ENCODE data around the gene PRR7.
A peak's percentile ranks its signal among the peaks of the same experiment; 100 is the strongest.

DNA sequence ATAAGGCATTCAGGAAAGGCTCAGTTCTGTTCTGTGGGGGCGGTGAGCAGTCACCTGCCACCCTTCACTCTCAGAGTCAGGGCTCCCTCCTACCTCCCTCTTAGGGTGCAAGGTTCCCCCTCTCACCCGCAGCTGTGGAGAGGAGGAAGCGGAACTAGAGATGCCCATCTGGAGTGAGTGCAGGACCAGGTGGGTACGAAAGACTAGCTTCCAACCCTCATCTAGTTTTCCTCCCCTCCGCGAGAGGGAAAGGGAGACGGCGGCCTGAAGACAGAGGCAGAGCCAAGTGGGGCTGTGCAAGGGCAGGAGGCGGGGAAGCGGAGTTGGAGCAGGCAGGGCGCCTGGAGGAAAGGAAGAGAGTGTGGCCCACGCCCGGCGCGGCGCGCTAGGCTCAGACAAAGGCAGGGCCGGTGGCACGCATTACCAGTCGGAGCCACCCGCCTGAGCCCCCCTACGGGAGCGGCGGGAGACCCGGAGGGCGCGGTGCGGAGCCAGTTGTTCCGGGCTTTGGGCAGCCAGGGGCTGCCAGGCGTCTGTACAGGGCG is 7.3 kb downstream of the PRR7 start:
- TF ChIP-seq POLR2AphosphoS5 (IDR thresholded peaks at IDR 0.05; ENCODE audit: low read depth) (peak; percentile 35; the same call in 1 of the 2 replicates), STAT1 (IDR thresholded peaks at IDR 0.05; ENCODE audit: unreplicated experiment) (no peak), EZH2 (IDR thresholded peaks at IDR 0.05; ENCODE audit: low read depth, unreplicated experiment) (no peak), EZH2phosphoT487 (IDR thresholded peaks at IDR 0.05; ENCODE audit: unreplicated experiment) (no peak), NANOG (IDR thresholded peaks at IDR 0.05; ENCODE audit: borderline replicate concordance) (no peak), CREB1 (CRISPR knock-in tag; IDR thresholded peaks at IDR 0.05; ENCODE audit: low read depth) (no peak), JUNB (IDR thresholded peaks at IDR 0.05; ENCODE audit: unreplicated experiment) (no peak), ZNF114 (CRISPR knock-in tag; IDR thresholded peaks at IDR 0.05) (no peak)
- TF ChIP-seq, protein P1, sequence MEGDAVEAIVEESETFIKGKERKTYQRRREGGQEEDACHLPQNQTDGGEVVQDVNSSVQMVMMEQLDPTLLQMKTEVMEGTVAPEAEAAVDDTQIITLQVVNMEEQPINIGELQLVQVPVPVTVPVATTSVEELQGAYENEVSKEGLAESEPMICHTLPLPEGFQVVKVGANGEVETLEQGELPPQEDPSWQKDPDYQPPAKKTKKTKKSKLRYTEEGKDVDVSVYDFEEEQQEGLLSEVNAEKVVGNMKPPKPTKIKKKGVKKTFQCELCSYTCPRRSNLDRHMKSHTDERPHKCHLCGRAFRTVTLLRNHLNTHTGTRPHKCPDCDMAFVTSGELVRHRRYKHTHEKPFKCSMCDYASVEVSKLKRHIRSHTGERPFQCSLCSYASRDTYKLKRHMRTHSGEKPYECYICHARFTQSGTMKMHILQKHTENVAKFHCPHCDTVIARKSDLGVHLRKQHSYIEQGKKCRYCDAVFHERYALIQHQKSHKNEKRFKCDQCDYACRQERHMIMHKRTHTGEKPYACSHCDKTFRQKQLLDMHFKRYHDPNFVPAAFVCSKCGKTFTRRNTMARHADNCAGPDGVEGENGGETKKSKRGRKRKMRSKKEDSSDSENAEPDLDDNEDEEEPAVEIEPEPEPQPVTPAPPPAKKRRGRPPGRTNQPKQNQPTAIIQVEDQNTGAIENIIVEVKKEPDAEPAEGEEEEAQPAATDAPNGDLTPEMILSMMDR (conservative IDR thresholded peaks at IDR 0.05; ENCODE audit: low read depth in 2 of 2): no peak
- TF ChIP-seq, protein P2, sequence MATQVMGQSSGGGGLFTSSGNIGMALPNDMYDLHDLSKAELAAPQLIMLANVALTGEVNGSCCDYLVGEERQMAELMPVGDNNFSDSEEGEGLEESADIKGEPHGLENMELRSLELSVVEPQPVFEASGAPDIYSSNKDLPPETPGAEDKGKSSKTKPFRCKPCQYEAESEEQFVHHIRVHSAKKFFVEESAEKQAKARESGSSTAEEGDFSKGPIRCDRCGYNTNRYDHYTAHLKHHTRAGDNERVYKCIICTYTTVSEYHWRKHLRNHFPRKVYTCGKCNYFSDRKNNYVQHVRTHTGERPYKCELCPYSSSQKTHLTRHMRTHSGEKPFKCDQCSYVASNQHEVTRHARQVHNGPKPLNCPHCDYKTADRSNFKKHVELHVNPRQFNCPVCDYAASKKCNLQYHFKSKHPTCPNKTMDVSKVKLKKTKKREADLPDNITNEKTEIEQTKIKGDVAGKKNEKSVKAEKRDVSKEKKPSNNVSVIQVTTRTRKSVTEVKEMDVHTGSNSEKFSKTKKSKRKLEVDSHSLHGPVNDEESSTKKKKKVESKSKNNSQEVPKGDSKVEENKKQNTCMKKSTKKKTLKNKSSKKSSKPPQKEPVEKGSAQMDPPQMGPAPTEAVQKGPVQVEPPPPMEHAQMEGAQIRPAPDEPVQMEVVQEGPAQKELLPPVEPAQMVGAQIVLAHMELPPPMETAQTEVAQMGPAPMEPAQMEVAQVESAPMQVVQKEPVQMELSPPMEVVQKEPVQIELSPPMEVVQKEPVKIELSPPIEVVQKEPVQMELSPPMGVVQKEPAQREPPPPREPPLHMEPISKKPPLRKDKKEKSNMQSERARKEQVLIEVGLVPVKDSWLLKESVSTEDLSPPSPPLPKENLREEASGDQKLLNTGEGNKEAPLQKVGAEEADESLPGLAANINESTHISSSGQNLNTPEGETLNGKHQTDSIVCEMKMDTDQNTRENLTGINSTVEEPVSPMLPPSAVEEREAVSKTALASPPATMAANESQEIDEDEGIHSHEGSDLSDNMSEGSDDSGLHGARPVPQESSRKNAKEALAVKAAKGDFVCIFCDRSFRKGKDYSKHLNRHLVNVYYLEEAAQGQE (IDR thresholded peaks at IDR 0.05; ENCODE audit: unreplicated experiment): no peak
- TF ChIP-seq, protein P3, sequence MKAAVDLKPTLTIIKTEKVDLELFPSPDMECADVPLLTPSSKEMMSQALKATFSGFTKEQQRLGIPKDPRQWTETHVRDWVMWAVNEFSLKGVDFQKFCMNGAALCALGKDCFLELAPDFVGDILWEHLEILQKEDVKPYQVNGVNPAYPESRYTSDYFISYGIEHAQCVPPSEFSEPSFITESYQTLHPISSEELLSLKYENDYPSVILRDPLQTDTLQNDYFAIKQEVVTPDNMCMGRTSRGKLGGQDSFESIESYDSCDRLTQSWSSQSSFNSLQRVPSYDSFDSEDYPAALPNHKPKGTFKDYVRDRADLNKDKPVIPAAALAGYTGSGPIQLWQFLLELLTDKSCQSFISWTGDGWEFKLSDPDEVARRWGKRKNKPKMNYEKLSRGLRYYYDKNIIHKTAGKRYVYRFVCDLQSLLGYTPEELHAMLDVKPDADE (IDR thresholded peaks at IDR 0.05): no peak
- TF ChIP-seq, protein P4, sequence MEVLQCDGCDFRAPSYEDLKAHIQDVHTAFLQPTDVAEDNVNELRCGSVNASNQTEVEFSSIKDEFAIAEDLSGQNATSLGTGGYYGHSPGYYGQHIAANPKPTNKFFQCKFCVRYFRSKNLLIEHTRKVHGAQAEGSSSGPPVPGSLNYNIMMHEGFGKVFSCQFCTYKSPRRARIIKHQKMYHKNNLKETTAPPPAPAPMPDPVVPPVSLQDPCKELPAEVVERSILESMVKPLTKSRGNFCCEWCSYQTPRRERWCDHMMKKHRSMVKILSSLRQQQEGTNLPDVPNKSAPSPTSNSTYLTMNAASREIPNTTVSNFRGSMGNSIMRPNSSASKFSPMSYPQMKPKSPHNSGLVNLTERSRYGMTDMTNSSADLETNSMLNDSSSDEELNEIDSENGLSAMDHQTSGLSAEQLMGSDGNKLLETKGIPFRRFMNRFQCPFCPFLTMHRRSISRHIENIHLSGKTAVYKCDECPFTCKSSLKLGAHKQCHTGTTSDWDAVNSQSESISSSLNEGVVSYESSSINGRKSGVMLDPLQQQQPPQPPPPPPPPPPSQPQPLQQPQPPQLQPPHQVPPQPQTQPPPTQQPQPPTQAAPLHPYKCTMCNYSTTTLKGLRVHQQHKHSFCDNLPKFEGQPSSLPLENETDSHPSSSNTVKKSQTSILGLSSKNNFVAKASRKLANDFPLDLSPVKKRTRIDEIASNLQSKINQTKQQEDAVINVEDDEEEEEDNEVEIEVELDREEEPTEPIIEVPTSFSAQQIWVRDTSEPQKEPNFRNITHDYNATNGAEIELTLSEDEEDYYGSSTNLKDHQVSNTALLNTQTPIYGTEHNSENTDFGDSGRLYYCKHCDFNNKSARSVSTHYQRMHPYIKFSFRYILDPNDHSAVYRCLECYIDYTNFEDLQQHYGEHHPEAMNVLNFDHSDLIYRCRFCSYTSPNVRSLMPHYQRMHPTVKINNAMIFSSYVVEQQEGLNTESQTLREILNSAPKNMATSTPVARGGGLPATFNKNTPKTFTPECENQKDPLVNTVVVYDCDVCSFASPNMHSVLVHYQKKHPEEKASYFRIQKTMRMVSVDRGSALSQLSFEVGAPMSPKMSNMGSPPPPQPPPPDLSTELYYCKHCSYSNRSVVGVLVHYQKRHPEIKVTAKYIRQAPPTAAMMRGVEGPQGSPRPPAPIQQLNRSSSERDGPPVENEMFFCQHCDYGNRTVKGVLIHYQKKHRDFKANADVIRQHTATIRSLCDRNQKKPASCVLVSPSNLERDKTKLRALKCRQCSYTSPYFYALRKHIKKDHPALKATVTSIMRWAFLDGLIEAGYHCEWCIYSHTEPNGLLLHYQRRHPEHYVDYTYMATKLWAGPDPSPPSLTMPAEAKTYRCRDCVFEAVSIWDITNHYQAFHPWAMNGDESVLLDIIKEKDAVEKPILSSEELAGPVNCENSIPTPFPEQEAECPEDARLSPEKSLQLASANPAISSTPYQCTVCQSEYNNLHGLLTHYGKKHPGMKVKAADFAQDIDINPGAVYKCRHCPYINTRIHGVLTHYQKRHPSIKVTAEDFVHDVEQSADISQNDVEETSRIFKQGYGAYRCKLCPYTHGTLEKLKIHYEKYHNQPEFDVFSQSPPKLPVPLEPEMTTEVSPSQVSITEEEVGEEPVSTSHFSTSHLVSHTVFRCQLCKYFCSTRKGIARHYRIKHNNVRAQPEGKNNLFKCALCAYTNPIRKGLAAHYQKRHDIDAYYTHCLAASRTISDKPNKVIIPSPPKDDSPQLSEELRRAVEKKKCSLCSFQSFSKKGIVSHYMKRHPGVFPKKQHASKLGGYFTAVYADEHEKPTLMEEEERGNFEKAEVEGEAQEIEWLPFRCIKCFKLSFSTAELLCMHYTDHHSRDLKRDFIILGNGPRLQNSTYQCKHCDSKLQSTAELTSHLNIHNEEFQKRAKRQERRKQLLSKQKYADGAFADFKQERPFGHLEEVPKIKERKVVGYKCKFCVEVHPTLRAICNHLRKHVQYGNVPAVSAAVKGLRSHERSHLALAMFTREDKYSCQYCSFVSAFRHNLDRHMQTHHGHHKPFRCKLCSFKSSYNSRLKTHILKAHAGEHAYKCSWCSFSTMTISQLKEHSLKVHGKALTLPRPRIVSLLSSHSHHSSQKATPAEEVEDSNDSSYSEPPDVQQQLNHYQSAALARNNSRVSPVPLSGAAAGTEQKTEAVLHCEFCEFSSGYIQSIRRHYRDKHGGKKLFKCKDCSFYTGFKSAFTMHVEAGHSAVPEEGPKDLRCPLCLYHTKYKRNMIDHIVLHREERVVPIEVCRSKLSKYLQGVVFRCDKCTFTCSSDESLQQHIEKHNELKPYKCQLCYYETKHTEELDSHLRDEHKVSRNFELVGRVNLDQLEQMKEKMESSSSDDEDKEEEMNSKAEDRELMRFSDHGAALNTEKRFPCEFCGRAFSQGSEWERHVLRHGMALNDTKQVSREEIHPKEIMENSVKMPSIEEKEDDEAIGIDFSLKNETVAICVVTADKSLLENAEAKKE (CRISPR knock-in tag; IDR thresholded peaks at IDR 0.05): no peak

All from GM23338 (cell line).